Measurements from ENCODE around the gene FOLH1.
"Not testable (repeated sequence)": the region's sequence is repeated elsewhere in the genome, so short reads cannot be mapped to it uniquely, and the experiment has no call there.

The FOLH1 gene

DNA sequence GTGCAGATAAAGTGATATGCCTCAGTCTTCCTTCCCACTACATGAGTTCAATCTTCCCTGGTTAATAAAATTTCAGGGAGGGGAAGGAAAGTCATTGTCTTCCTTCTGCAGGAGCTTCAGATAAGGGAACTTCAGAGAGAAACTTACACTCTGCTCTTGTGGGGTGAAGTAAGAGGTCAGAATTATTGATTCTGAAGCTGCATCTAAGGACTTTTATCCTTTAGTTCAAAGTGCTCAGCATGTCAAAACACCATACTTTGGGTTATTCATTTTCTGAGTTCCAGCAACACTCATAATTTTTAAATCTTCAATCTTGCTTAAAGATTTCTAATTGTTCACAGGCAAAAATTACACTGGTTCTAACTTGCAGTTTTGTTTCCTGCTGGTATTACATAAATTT lies 33.0 kb downstream of the FOLH1 start:
- DNase-seq: not testable (repeated sequence)

DNA sequence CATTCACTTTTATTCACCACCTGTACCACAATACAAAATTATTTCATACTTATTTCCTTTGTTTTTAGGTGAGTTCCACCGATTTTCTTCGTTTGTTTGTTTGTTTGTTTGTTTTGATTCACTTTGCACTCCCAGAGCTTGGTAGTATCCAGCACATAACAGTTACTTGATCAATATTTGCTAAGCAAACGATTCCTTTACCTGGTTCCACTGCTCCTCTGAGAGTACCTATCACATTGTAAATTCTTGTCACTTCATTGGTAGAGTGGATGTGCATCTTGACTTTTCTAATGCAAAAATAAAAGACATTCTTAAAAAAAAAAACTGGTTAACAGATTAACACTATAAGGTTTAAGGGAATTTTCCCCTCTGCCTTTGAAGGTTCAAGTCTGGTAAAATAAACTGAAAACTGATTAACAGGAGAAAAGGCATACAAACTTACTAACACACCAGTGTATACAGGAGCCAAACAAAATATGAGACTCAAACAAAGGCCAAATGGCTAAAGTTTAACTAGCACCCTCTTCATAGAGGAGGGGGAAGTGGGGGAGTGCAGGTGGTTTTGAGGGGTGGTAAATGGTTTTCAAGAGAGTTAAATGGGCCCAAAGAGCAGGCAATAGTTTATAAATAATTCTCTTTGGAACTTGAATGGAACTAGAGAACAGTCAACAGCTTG lies 33.6 kb downstream of the FOLH1 start:
- not testable (repeated sequence) for DNase-seq

DNA sequence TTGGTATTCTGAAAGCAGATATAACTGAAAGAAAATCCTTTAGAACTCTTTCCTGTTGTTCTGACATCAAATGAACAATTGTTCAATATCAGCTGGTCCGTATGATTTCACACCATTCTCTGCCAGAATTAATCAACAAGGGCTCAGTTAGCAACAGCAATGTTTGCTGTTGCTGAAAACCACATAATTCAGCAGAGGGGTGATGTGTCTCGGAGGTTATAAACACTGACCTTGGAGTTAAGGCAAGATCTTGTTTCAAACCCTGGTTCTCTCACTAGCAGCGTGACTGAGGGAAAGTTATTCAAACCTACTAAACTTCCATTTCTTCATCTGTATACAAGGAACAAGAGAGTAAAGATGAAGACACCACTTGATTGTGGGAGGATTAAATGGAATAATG lies 36.8 kb downstream of the FOLH1 start:
- not testable (repeated sequence) for DNase-seq

DNA sequence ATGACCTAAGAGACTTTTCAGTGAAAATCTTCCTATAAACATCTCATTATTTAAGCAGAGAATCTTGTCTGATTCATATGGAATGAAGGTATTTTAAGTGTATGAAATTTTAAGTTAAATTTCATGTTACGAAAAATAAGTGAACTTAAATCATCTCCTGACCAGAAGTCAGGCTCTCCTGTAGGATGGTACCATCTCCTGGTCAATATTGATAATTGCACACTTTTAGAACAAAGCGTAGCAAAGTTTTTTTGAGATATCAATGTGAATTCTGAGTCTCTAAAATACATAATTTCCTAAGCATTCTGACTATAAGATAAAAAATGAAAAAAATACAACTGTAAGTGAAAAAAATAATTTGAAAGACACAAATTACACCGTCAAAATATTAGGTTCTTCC lies 38.8 kb downstream of the FOLH1 start:
- DNase-seq: not testable (repeated sequence)

DNA sequence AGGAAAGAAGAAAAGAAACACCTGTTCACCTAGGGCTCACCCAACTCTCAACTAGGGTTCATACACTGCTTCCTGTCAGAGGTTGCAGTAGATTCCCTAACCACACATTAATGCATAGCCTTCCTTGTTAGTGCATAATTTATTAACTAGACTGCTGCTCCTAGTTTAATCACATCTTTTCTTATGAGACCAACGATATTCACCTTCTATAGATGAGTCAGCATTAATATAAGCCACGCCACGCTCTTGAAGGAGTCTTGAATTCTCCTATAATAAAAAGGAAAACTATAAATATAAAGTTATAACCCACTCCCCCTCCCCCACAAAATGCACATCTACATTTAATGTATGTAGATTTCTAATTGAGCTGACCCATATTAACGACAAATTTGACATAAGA lies 39.4 kb downstream of the FOLH1 start:
- DNase-seq: not testable (repeated sequence)

DNA sequence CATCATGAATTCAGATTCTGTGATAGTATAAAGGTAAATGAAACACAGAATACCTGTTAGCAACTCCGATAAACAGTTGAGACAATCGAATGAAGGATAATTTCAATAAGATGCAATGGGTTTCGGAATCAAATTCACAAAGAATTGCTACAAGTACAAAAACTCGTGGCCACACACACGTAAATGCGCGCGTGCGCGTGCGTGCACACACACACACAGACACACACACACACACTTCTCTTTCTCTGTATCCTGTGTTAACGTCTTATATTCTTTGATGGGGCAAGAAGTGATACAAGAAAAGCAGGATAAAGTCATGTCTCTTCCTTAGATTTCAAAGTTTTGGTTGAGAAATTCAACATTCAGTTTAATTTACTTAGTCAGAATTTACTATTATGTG lies 57.2 kb downstream of the FOLH1 start:
- DNase-seq: no peak

DNA sequence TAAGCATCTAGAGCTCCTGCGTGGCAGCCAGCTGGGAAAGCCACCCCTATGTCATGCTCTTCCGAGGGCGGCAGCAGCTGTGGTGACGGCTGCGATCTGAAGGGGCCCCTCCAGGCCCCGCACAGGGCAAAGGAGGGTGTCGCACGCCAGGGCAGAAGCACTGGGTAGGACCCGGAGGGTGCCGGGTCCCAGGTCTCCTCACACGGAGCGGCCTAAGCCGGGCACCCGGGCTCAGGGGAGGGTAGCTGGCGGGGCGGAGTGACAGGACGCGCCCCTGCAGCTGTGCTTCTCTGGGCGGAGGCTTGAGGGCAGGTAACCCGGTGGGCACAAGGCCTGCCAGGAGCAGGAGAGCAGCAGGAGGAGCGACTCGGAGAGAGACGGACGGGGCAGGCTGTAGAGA lies 106.0 kb downstream of the FOLH1 start:
- DNase-seq: not testable (repeated sequence)
